Endodermal cell (in vitro differentiated cells): ENCODE measurements around the gene TMEM183A. TPM values are rescaled to one million over a fixed set of nuclear protein-coding genes. Genes with fewer than 3 reads are reported as not detected.

ENCODE experiments used
- DNase-seq: peaks from one replicate; pipeline ENCODE4 v3.0.0-alpha.2; 2017
- H3K27ac ChIP-seq: 2 replicates; pipeline ENCODE4 v1.5.1; 2013; ENCODE audit warnings: mild to moderate bottlenecking, low read depth, low read length, moderate library complexity
- H3K27me3 ChIP-seq: 2 replicates; pipeline ENCODE4 v1.6.1; 2013; ENCODE audit warnings: mild to moderate bottlenecking, low read length, moderate library complexity; ENCODE audit not compliant: insufficient read depth, control insufficient read depth, poor library complexity, severe bottlenecking
- H3K36me3 ChIP-seq: 2 replicates; pipeline ENCODE4 v1.7.0; 2013; ENCODE audit warnings: mild to moderate bottlenecking, low read length, moderate library complexity; ENCODE audit not compliant: control insufficient read depth, insufficient read depth
- H3K4me1 ChIP-seq: one replicate; pipeline ENCODE4 v1.7.0; 2013; ENCODE audit warnings: low read length; ENCODE audit not compliant: control insufficient read depth, insufficient read depth
- H3K4me3 ChIP-seq: 2 replicates; pipeline ENCODE4 v1.5.1; 2013; ENCODE audit warnings: mild to moderate bottlenecking, low read length, moderate library complexity
- H3K9ac ChIP-seq: 2 replicates; pipeline ENCODE4 v1.6.1; 2013; ENCODE audit warnings: mild to moderate bottlenecking, low read length, moderate library complexity; ENCODE audit not compliant: poor library complexity, severe bottlenecking; ENCODE audit errors: extremely low read depth
- H3K9me3 ChIP-seq: 2 replicates; pipeline ENCODE4 v1.6.1; 2013; ENCODE audit warnings: mild to moderate bottlenecking, low read length, moderate library complexity; ENCODE audit not compliant: control insufficient read depth
- H3K27ac Mint-ChIP-seq: 2 replicates; pipeline ENCODE4 v1.8.0; 2020; ENCODE audit warnings: mixed read lengths
- H3K27me3 Mint-ChIP-seq: 2 replicates; pipeline ENCODE4 v1.8.0; 2021; ENCODE audit warnings: mild to moderate bottlenecking, mixed read lengths; ENCODE audit not compliant: insufficient read depth
- H3K36me3 Mint-ChIP-seq: 2 replicates; pipeline ENCODE4 v1.8.0; 2020; ENCODE audit warnings: low read depth, mixed read lengths
- H3K4me1 Mint-ChIP-seq: 2 replicates; pipeline ENCODE4 v1.8.0; 2020; ENCODE audit warnings: mixed read lengths
- H3K4me3 Mint-ChIP-seq: 2 replicates; pipeline ENCODE4 v1.8.0; 2020; ENCODE audit warnings: mild to moderate bottlenecking, moderate library complexity, mixed read lengths
- H3K9me3 Mint-ChIP-seq: 2 replicates; pipeline ENCODE4 v1.8.0; 2020; ENCODE audit warnings: mild to moderate bottlenecking, mixed read lengths
- WGBS, 2 experiments: methylation state at CpG; one replicate each; pipeline versions ENCODE4 v1.1.5 to v1.1.7; 2013; ENCODE audit warnings: missing lambda C conversion rate in 2 of 2, mixed read lengths in 1 of 2; ENCODE audit not compliant: insufficient coverage in 1 of 2, insufficient read length in 1 of 2; 5-methylcytosine and 5-hydroxymethylcytosine counted together
- total RNA-seq, 2 donors: library from RNA; stranded (reverse); fragmentation: NEBNext Ultra II Directional in 1 of 2; extraction: Animal tissue kit (Norgen Biotek cat#: 25700) in 1 of 2; gene quantifications; 2 replicates in 1 of 2; 3 replicates in 1 of 2; pipeline ENCODE4 v1.2.1, GENCODE V29; 2021
- TF ChIP-seq, protein P1 (sequence below): fragments of 200-600 bp; sonication (generic); conservative IDR thresholded peaks from 2 replicates; pipeline ENCODE4 v1.5.0; 2021; ENCODE audit warnings: antibody characterized with exemption, mild to moderate bottlenecking

TMEM183A gene
- total RNA-seq, 2 donors from 2014 or later, result 88.9 to 89.7 TPM

- Mint-ChIP-seq H3K36me3 (no peaks in the 10 kb centered on the region), H3K4me1 (peaks cover 17% of the 10 kb centered on the region), H3K9me3 (no peaks in the 10 kb centered on the region), H3K4me3 (no peak overlapping the region), H3K27me3 (peaks cover 2% of the 10 kb centered on the region), H3K27ac (no peak overlapping the region)
- Histone ChIP-seq H3K4me1 (peaks cover 4% of the 10 kb centered on the region), H3K27ac (no peak overlapping the region), H3K36me3 (peaks cover 5% of the 10 kb centered on the region), H3K9ac (no peak overlapping the region), H3K27me3 (no peaks in the 10 kb centered on the region), H3K9me3 (no peaks in the 10 kb centered on the region), H3K4me3 (no peak overlapping the region)
- TF ChIP-seq, protein P1, sequence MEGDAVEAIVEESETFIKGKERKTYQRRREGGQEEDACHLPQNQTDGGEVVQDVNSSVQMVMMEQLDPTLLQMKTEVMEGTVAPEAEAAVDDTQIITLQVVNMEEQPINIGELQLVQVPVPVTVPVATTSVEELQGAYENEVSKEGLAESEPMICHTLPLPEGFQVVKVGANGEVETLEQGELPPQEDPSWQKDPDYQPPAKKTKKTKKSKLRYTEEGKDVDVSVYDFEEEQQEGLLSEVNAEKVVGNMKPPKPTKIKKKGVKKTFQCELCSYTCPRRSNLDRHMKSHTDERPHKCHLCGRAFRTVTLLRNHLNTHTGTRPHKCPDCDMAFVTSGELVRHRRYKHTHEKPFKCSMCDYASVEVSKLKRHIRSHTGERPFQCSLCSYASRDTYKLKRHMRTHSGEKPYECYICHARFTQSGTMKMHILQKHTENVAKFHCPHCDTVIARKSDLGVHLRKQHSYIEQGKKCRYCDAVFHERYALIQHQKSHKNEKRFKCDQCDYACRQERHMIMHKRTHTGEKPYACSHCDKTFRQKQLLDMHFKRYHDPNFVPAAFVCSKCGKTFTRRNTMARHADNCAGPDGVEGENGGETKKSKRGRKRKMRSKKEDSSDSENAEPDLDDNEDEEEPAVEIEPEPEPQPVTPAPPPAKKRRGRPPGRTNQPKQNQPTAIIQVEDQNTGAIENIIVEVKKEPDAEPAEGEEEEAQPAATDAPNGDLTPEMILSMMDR, result no peak
- no peak for DNase-seq
- WGBS, 2 experiments, result 89 to 98% methylated on average over 7 to 14 of the region's 14 CpGs
These were observed 42.5 kb downstream of the TMEM183A start for GRCh38 chr1:203049576-203050180.

- H3K27ac Mint-ChIP-seq, result no peak overlapping the region
- H3K4me3 ChIP-seq, result no peak overlapping the region
- no peak overlapping the region for H3K4me3 Mint-ChIP-seq
- H3K4me1 ChIP-seq, result no peaks in the 10 kb centered on the region
- H3K9me3 Mint-ChIP-seq, result no peaks in the 10 kb centered on the region
- H3K9ac ChIP-seq, result no peak overlapping the region
- no peaks in the 10 kb centered on the region for H3K9me3 ChIP-seq
- no peaks in the 10 kb centered on the region for H3K36me3 Mint-ChIP-seq
- H3K27me3 Mint-ChIP-seq, result peaks cover 2% of the 10 kb centered on the region
- H3K27ac ChIP-seq, result no peak overlapping the region
- TF ChIP-seq, protein P1, result no peak
- 83 to 91% methylated on average over 1 to 4 of the region's 4 CpGs for WGBS, 2 experiments
- no peaks in the 10 kb centered on the region for H3K27me3 ChIP-seq
- H3K36me3 ChIP-seq, result peaks cover 5% of the 10 kb centered on the region
- DNase-seq, result no peak
- peaks cover 8% of the 10 kb centered on the region for H3K4me1 Mint-ChIP-seq
These were observed 43.7 kb downstream of the TMEM183A start for GRCh38 chr1:203050826-203051225.

- H3K27ac ChIP-seq, result no peak overlapping the region
- no peak overlapping the region for H3K4me3 ChIP-seq
- Mint-ChIP-seq H3K27ac (no peak overlapping the region), H3K27me3 (peaks cover 2% of the 10 kb centered on the region), H3K36me3 (no peaks in the 10 kb centered on the region), H3K4me3 (no peak overlapping the region), H3K9me3 (no peaks in the 10 kb centered on the region), H3K4me1 (peaks cover 8% of the 10 kb centered on the region)
- TF ChIP-seq, protein P1, result no peak
- DNase-seq, result no peak
- peaks cover 5% of the 10 kb centered on the region for H3K36me3 ChIP-seq
- 89 to 100% methylated on average over 12 to 20 of the region's 20 CpGs for WGBS, 2 experiments
- no peak overlapping the region for H3K9ac ChIP-seq
- H3K9me3 ChIP-seq, result no peaks in the 10 kb centered on the region
- no peaks in the 10 kb centered on the region for H3K27me3 ChIP-seq
- H3K4me1 ChIP-seq, result no peaks in the 10 kb centered on the region
These were observed 44.7 kb downstream of the TMEM183A start for GRCh38 chr1:203051841-203052324.
